Muscle of arm (tissue), 14 donors: ENCODE results near the gene RNF32. TPM values are rescaled to one million over a fixed set of nuclear protein-coding genes. Genes with fewer than 3 reads are reported as not detected.

Experiments
- DNase-seq: peaks from one replicate; pipeline ENCODE4 v3.0.0-alpha.2; 2013
- long read RNA-seq, 11 donors: transcript quantifications; one replicate each; lab custom pipeline, GENCODE V29; 2026
- polyA plus RNA-seq, 12 donors: library from polyadenylated mRNA; unstranded; fragments of 120-200 nt; gene quantifications; one replicate each; pipeline ENCODE4 v1.2.1, GENCODE V29; 2013; ENCODE audit not compliant: insufficient read length in 12 of 12

RNF32 gene
- polyA plus RNA-seq = 1 to 10 TPM in 10 of 12 donors, not detected in 2; 1.4 to 4.3 (median 2.3) TPM
- long read RNA-seq, donor 1 = 0 reads
- long read RNA-seq, donor 2 = 0 reads
- long read RNA-seq, donor 3 = 0 reads
- long read RNA-seq, donor 4 = 0 reads
- long read RNA-seq, donor 5, partial matches to known transcripts = 8 of 8 reads
- long read RNA-seq, donor 5, other reads (novel, unspliced or antisense) = 0 of 8 reads
- long read RNA-seq, donor 6 = 0 reads
- long read RNA-seq, donor 7 = 0 reads
- long read RNA-seq, donor 8 = 0 reads
- long read RNA-seq, donor 9 = 0 reads
- long read RNA-seq, donor 10, partial matches to known transcripts = 0 of 8 reads
- long read RNA-seq, donor 10, other reads (novel, unspliced or antisense) = 8 of 8 reads
- long read RNA-seq, donor 11 = 0 reads

DNA sequence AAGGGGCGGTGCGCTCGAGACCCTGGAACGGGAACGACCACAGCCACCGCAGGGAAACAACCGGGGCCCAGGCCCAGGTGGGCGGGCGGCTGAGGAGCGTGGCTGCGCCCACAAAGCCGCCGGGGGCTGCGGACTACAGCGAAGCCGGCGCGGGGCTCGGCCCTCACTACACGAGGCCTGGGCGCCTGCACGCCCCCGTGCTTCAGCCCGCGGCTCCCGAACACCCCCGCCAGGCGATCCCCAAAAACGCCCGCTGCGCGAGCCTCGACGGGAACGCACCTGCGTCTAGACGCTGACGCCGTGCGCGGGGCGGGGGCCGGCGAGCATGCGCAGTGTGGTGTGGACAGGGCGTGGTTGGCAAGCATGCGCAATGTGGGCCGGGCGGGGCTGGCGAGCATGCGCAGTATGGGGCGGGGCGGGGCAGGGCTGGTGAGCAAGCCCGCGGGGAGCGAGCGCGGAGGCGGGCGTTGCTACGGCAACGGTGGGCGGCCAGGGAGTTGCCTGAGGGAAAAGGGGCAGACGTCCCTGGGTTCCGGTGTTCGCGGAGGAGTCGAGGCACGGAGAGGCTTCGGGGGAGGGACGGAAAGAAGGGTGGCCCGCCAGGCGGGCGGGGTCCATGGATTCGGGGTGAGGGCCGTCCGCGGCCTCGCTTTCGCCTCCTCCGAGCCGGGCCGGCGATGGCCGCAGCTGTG lies at the start of gene RNF32:
RNF32 (plus strand) TSS at position 518 of the 692 bp plus-strand sequence. CDS start 3,104 bp downstream, outside the sequence.
- peak; percentile 87 for DNase-seq

DNA sequence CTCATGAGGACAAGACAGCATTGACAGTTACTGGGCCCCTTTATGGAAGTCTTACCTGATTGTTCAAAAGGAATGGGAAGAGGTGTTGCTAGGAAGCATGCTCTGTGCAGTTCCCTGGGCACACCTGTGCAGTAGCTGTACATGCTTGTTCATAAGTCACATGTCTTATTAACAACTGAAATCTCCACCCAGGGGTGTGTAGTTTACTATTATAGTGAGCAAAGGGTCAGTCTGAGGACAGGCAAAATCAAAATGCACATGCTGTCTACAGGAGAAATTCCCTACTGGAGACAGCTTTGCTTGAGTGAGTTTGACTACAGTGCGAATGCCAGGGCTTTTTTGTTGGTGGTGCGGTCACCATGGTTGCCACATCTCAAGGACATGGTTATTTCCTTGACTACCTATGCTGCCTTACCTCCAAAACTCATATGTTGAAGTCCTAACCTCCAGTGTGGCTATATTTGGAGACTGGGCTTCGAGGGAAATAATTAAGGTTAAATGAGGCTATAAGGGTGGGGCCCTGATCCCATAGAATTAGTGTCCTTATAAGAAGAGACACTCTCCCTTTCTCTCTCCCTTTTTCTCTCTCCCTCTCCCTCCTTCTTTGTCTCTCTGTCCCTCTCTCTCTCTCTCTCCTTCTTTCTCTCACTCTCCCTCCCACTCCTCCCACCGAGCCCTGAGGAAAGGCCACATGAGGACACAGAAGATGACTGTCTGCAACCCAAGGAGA lies 48.3 kb upstream of the RNF32 start:
- DNase-seq = no peak

DNA sequence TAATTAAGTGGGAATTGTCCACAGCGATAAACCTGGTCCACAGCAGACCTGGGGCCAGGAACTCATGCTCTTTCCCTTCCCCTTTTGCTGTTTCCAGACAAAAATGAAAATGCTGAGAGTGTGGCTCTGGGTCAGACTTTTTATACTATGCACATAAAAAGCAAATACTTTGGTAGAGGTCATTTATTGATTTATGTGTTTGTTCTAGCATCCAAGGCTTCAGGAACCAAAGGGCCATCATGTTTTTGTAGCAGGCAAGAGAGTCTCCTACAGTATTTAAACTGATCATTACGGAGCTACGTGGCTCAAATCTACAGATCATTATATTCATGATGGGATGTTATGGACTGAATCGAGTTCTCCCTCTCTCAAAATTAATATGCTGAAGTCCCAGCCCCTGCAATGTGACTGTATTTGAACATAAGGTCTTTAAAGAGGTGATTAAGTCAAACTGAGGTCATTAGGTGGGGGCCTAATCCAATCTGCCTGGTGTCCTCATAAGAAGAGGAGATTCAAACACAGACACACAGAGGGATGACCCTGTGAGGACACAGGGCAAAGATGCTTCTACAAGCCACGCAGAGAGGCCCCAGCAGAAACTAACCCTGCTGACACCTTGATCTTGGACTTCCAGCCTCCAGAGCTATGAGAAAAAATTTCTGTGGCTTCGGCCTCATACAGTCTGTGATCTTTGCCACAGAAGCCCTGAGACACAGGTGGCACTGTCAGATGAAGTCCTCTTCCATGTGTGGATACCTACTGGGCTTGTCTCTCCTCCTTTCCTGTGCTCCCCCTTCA lies 46.1 kb upstream of the RNF32 start:
- no peak for DNase-seq

DNA sequence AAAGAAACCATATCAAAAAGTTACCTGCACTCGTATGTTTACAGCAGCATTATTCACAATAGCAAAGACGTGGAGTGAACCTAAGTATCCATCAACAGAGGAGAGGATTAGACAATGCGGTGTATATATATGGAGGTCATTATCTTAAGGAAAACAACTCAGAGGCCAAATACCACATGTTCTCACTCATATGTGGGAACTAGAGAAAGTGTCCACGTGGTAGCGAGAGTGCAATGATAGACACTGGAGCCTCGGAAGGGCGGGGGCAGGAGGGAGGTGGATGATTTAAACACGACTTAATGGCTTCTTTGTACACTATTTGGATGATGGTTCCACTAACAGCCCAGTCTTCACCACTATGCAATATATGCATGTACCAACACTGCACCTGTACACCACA lies 40.1 kb upstream of the RNF32 start:
- DNase-seq = no peak

DNA sequence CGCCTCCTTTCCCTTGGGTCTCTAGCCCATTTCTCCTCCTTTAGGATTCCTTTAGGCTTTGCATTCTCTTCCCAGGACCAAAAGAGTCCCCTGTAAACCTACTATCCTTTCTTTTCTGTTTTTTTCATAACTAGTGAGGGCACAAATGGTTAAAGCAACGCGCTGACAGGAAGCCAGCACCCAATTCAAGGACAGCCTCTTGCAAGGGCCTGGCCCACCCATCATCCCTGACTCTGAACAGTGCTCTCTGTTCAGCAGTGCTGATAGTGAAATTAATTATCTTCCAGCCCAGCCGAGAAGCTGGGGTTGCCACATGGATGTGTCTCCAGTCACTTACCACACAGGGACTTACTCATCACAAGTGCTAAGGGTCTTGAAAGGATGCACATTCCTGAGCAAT lies 38.3 kb upstream of the RNF32 start:
- no peak for DNase-seq

DNA sequence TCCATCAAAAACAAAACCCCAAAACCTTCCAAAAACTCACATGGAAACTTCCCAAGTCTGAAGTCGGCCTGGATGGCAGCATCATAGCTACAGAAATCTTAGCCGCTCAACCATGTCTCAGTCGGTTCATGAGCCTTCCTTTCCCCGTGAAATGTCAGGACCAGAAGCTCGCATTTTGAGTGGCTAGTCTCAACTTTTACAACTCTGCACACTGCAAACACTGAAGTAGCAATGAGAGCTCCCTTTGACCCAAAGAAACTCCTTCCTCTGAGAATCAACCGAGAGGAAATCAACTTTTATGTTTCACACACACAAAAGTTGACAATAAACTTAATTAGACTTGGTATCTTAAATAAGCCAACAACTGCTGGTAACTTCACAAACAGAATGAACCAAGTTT lies 37.6 kb upstream of the RNF32 start:
- DNase-seq = no peak

DNA sequence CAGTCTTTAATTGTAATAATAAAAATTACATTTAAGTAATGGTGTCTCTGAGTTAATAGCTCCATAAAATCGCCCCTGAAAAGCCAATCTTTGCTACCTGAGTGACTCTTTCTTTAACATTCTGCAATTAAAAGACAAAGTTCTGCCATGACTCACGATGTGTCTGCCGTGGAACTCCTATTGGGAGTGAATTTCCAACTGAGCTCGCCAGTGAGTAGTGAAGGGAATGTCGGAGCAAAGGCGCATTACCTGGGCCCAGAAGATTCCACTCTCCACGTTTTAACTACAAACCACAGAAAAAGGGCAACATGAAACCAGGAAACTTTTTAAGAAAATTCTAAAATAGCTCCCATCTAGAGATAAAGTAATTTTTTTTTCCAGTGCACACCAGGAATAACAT lies 36.9 kb upstream of the RNF32 start:
- no peak for DNase-seq

DNA sequence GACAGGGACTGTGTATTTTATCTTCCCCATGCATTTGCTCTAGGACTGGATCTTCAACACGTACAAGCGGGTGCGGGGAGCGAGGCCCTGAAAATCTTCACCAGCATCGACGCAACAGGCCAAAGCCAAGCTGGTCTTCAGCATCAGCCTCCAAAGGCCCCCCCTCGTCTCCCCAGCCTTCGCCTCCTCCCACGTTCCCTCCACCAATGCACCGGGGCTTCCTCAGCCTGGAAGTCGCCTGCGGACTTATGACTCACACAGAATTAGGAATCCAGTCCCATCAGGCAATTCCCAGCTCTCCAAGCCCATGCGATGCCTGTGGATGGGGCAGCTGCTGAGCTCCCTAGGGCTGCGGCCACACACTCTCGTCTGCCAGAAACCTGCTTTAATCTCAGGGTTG lies 36.3 kb upstream of the RNF32 start:
- no peak for DNase-seq

DNA sequence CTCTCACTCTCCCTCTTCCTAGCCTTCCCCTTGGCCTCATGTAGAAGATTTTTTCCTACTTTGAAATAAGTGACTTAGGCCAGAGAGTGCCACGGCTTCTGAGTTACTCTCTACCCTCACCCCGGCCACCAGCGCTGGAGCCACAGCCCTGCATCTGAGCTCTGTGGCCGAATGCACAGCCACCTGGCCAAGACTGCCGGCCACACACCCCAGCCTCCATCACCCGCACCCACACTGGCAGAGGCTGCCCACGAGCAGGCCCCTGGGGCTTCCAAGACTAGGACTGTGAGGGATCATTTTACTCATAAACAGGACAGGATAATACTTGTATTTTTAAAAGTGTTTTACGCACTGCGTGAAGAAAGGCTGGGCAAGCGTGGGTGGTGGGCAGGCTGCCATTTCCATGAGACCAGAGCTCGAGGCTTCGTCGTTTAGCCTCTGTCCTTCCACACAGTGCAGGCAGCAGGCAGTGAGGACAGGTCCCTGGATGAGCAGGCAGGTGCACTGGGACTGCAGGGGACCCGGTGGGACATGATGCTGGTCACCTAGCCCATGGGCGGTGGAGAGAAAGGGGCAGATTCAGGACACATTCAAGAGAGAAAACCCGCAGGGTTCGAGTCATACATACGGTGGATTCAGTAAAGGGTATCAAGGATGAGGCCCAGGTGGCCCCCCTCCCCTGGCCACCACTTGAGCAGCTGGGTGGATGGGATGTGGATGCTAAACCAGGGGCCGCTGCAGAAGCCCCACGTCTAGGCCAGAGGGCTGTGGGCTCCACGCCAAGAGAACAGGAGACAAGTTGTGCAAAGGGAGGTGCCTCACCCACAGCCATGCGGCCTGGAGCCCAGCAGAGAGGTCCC lies 35.5 kb upstream of the RNF32 start:
- DNase-seq = no peak

DNA sequence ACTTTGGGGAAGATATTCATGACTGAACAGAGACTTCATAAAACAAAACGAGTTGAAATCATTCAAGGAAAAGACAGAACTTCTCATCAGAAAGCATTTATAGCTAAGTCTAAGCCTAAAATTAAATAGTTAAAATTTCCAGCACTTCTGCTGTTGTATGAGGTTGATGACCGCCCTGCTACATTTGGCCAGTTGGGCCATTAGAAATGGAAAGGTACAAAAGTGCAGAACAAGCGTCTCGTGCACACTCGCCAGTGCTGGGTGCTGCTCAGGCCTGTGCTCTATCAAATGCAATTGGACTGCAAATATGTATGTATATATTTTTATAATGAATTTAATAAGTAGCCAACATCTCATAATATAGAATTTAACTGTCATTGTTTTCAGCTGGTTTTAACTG lies 34.4 kb upstream of the RNF32 start:
- DNase-seq = no peak

DNA sequence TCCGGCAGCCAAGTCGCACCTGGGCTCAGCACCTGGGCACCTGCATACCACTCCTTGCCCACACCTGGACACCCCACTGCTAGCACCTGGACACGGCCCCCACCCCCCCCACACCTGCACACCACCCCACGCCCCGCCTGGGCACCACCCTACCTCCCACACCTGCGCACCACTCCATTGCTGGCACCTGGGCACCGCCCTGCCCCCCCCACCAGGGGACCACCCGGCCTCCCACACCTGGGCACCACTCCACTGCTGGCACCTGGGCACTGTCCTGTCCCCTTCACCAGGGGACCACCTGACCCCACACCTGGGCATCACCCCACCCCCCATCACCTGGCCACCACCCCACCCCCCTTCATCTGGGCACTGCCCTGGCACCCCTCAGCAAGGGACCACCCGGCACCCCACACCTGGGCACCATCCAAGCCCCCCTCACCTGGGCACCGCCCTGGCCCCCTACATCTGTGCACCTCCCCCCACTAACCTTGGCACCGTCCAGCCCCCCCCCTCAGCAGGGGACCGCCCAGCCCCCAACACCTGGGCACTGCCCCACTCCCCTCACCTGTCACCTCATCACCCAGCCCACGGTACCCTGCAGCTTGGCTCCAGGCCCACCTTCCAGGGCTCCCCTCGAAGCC lies 33.8 kb upstream of the RNF32 start:
- DNase-seq = no peak

DNA sequence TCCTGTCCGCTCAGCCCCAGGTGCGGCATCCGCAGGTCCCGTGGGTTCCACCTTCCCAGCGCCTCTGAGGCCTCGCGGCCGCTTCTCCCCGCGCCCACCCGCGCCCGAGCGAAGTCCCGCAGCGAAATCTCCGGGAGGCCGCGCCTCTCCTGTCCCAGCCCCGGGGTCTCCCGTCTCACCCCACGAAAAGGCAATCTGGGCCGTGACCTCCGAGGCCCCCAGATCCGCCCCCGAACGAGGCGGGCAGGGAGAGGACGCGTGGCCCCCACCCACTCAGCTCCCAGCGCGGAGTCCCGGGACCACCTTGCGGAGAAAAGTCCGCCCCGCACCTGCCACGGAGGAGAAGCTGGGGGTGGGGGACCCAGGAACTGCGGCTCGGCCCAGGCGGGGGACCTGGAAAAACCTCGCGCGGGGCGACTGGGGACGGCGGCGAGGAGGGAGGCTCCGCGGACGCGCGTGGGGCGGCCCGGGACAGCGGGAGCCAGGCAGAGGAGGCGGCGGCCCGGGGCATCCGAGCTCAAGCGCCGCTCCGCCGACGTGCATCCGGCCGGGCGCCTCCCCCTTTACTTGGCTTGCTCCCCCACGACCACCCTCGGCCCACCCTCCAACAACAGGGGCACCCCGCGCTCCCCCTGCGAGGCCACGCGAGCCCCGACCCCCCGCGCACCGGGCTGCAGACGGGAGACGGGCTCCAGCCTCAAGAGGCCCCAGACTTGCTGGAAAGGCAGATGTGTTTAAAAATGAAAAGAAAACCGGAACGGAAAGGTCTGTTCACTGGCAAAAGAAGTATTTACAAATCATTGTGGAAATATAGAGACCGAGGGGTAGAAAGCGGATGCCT lies 33.0 kb upstream of the RNF32 start:
- DNase-seq = no peak

DNA sequence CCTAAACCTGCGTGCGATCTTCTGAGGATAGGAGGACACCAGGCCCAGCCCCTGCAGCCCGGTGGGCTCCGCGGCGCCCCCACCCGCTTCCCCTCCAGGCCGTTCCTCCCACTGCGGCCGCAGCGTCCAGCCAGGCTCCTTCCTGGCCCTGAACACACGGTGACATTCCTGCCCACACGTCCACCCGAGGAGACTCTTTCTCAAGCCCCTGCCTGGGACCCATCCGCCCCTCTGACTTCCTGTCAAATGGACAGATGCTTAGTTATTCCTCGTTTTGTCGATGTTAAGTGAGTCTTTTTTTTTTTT lies 32.4 kb upstream of the RNF32 start:
- no peak for DNase-seq

DNA sequence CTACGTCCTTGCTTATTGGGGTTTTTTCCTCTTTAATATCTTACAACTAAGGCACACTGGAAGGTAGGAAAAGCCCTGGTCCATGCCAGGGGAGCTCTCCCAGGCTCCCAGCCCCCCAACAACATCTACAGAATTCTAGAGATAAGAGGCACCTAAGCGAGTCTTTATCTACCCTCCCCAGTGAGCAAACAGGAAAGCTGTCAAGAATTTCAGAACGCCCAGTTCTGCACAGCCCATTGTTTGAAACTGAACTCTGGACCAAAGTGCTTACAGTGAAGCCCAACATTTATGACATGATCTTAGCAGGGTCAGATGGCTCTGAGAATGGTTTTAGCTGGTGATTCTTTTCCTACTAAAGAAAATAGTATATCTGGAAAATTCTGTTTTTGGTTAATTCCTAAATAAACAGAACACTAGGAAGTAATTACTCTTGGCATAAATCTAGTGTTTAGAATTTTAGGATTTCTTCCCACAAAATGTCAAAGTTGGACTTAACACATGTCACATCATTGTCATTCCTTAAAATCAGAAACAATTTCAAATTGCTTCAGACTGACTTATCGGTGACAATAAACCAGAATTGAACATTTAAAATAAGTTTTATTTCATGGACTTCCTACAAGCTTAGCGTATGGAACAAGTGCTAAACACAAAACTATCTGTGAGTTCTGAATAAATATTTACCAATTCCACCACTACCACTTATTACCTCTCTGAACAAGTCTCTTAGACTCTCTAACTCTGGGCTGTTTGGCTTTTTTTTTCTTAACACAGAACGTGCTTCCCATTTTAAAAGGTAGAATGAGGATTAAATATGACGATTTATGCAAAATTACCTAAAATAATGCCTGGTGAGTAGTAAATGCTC lies 31.3 kb upstream of the RNF32 start:
- no peak for DNase-seq

DNA sequence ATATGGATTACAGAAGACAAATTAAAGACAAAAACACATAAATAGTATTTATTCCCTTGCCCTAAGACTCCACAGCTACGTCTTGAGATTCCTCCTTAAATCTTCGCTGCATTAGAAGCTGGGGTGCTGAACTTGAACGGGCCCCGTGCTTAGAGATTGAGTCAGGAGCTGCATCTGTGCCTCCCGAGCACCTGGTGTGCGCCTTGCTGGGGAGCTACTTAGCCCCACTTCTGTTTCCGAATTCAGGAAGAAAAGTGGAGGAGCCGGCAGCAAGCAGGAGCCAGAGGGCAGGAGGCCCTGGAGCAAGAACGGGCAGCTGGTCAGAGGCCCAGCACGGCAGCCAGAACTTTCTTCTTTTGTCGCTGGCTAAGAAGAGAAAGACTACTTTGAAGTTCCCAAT lies 30.4 kb upstream of the RNF32 start:
- DNase-seq = no peak

DNA sequence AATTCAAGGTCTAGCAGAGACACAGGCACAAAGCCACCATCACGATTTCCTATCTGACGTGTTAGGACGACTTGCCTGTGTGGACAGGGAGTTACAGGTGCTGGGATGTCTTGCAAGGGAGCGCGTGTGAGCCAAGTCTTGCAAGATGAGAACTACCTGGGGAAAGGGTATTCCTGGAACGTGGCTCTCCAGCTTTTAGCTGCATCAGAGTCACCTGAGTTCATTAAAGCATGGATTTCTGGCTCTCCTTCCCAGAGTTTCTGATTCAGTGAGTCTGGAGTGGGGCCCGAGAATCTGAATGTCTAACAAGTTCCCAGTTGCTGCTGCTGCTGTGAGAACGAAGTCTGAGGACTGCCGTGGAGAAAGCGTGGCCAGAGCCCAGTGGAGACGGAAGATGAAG lies 30.0 kb upstream of the RNF32 start:
- no peak for DNase-seq

DNA sequence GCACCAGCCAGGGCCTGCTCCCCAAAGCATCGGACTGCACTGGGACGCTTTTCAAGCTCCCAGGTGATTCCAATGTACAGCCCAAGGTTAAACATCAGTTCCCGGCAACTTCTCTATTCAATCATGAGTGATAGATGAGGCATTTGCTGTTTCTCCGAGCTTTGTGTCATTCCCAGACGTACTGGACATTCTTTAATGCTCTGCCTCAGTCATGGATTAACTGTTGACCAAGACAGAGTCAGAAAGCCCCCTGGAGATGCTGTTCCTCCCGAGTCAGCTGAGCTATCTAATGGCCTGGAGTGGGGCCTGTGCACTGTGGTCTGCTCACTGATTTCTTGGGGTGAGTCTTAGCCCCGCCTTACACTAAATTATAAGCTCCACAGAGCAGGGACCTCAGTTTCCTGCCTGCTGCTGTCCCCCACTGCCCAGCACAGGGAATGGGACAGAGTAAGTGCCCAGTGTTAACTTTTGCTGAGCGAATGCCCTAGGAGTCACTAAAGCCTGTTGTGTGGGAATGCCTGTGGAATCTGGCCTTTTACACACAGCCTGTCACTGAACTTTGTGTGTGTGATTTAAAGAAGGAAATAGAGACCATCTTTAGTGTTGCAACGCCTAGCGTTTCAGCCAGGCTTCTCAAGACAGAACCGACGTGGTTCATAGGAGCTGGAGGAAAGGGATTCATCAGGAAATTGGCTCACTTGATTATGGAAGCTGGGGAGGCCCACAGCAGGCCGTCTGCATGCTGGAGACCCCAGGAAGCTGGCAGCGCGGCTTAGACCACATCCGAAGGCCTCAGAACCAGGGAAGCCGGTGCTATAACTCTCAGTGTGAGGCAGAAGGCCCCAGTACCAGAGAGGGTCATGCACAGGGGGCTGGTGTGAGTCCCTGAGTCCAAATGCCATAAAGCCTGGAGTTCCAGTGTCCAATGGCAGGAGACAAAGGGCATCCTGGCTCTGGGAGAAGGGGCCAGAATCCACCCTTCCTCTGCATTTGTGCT lies 29.3 kb upstream of the RNF32 start:
- DNase-seq = no peak
